Sigmoid colon (tissue), 7 donors: ENCODE data around the gene SLC48A1. TPM values are rescaled to one million over a fixed set of nuclear protein-coding genes. Genes with fewer than 3 reads are reported as not detected.

ENCODE experiments used
- DNase-seq: peaks from one replicate; pipeline ENCODE4 v3.0.0-alpha.2; 2019
- H3K27ac ChIP-seq, 4 donors: fragments of 200-600 bp; sonication (generic); one replicate each; pipeline ENCODE4 v1.5.1; 2016 to 2019; ENCODE audit warnings: mild to moderate bottlenecking in 1 of 4
- H3K27me3 ChIP-seq, 3 donors: fragments of 200-600 bp; sonication (generic); one replicate each; pipeline ENCODE4 v1.5.1; 2019; ENCODE audit warnings: mild to moderate bottlenecking in 1 of 3
- H3K36me3 ChIP-seq, 4 donors: fragments of 200-600 bp; sonication (generic); one replicate each; pipeline ENCODE4 v1.5.1; 2016 to 2019
- H3K4me1 ChIP-seq, 4 donors: fragments of 200-600 bp; sonication (generic); one replicate each; pipeline ENCODE4 v1.5.1; 2017 to 2019
- H3K4me3 ChIP-seq, 4 donors: fragments of 200-600 bp; sonication (generic); one replicate each; pipeline ENCODE4 v1.5.1; 2017 to 2019; ENCODE audit warnings: mild to moderate bottlenecking in 2 of 4, moderate library complexity in 1 of 4
- H3K9me3 ChIP-seq, 4 donors: fragments of 200-600 bp in 3 of 4; sonication (generic) in 3 of 4; one replicate each; pipeline versions ENCODE4 v1.5.1 to v1.6.1; 2013 to 2019
- EP300 ChIP-seq, 4 donors: sonication (generic); formaldehyde crosslinking; IDR thresholded peaks; one replicate each; pipeline ENCODE4 v1.6.1; 2017; ENCODE audit warnings: antibody characterized with exemption in 4 of 4
- POLR2A ChIP-seq, 2 donors: fragments of 450-650 bp; IDR thresholded peaks; one replicate each; pipeline ENCODE4 v1.6.1; 2016; ENCODE audit warnings: antibody characterized with exemption in 2 of 2, mild to moderate bottlenecking in 2 of 2, moderate library complexity in 2 of 2
- POLR2AphosphoS5 ChIP-seq, 4 donors: sonication (generic); formaldehyde crosslinking; IDR thresholded peaks; one replicate each; pipeline ENCODE4 v1.6.1; 2017; ENCODE audit warnings: antibody characterized with exemption in 4 of 4
- WGBS, 2 donors: extraction: QIAGEN DNeasy Blood & Tissue Kit; methylation state at CpG; one replicate each; pipeline ENCODE4 v1.1.7; 2013; 5-methylcytosine and 5-hydroxymethylcytosine counted together
- intact Hi-C: fragments of 100-400 bp; cut with DNase I; formaldehyde crosslinking; loops from one replicate; pipeline ENCODE4 v1.15.1; 2023
- polyA plus RNA-seq, 3 donors: library from polyadenylated mRNA; stranded (reverse); fragments of 200-250 nt; gene quantifications; one replicate each; pipeline ENCODE4 v1.2.3, GENCODE V29; 2013
- total RNA-seq, 4 donors: library from RNA; depleted of rRNA; stranded (reverse); fragments of >200 nt; gene quantifications; one replicate each; pipeline ENCODE4 v1.1.0, GENCODE V29; 2016
- TF ChIP-seq, protein P1 (sequence below), 4 experiments: fragments of 450-650 bp in 3 of 4; fragments of 200-600 bp in 1 of 4; IDR thresholded peaks; one replicate each; pipeline ENCODE4 v1.5.1; 2016 to 2019; ENCODE audit warnings: antibody characterized with exemption in 4 of 4, mild to moderate bottlenecking in 3 of 4, moderate library complexity in 2 of 4
- donor health status: healthy with polysubstance abuse.
- donor health status: Bipolar disorder and iron deficiency.
- donor health status: healthy.

The SLC48A1 gene
- total and polyA plus RNA-seq, 7 donors, result 6.9 to 46.6 (median 30.3) TPM

DNA sequence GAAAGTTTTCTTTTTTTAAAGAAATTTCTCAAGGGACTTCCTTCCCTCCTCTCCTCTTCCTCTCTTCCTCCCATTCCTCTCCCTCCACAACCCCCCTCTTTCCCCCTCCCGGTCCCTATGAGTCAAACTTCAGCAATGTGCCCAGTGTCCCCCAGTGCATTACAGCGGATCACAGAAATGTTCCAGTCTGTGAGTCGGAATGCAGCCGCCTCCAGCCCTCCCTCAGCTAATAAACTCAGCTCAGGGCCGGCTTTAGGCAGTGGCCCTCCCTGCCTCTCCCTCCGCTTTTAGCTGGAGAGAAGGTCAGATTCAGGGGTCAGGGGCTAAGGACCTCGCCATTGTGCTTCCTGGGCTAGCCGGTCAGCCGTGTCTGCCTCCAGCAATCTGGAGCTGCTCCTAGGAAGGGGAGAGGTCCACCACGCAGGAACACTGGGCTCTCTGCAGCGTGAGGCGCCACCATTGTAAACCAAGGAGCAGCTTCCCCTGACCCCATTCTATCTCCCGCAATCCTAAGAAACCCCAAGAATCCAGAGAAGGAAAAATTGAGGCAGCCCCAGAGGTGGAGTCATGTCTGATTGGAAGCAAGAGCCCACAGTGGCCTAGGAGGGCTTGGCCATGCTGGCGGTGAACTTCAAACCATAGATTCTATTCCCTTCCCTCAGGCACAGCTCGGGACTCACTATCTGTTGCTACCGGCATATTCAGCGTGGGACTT lies 47.8 kb downstream of the SLC48A1 start:
- Histone ChIP-seq H3K27me3 (no peaks in the 10 kb centered on the region), H3K27ac (peak overlapping the region; percentile 98 to 99 (median 99)), H3K4me1 (peaks cover 2 to 87% (median 82%) of the 10 kb centered on the region in 4 donors), H3K4me3 (peak overlapping the region; percentile 64 to 84 (median 81)), H3K36me3 (no peaks in the 10 kb centered on the region), H3K9me3 (no peaks in the 10 kb centered on the region)
- 41 to 59% methylated on average over 17 of the region's 17 CpGs for WGBS, 2 donors
- intact Hi-C loops, result loop anchor here (10.0 kb wide), 1 partner anchor 736 kb away; no protein-coding TSS in a partner anchor
- DNase-seq, result peak; percentile 97
- TF ChIP-seq, protein P1, sequence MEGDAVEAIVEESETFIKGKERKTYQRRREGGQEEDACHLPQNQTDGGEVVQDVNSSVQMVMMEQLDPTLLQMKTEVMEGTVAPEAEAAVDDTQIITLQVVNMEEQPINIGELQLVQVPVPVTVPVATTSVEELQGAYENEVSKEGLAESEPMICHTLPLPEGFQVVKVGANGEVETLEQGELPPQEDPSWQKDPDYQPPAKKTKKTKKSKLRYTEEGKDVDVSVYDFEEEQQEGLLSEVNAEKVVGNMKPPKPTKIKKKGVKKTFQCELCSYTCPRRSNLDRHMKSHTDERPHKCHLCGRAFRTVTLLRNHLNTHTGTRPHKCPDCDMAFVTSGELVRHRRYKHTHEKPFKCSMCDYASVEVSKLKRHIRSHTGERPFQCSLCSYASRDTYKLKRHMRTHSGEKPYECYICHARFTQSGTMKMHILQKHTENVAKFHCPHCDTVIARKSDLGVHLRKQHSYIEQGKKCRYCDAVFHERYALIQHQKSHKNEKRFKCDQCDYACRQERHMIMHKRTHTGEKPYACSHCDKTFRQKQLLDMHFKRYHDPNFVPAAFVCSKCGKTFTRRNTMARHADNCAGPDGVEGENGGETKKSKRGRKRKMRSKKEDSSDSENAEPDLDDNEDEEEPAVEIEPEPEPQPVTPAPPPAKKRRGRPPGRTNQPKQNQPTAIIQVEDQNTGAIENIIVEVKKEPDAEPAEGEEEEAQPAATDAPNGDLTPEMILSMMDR (IDR thresholded peaks at IDR 0.05), result no peak
- TF ChIP-seq POLR2AphosphoS5 (IDR thresholded peaks at IDR 0.05) (peak; percentile 73 to 86 (median 82)), POLR2A (IDR thresholded peaks at IDR 0.05) (peak; percentile 35 to 54), EP300 (IDR thresholded peaks at IDR 0.05) (peak in 2 of 4 donors; percentile 4 to 26)

DNA sequence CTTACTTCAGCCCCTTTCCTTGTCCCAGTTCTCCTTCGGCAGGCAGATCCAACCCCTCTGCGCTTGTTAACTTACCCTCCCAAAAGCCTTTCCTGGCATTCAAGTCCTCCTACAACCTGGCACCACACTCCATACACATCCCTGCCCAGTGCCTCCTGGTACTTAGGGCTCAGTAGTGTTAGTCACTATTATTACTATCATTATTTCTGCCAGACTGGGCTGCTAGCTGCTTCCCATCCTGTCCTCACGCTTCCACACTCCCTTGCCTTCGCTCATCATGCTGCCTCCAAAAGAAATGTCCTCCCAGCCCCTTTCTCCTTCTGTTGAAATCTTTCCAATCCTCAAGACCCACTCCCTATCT lies 48.3 kb downstream of the SLC48A1 start:
- intact Hi-C loops, result loop anchor here (10.0 kb wide), 1 partner anchor 737 kb away; no protein-coding TSS in a partner anchor
- Histone ChIP-seq H3K27me3 (no peaks in the 10 kb centered on the region), H3K4me3 (peak overlapping the region in 2 of 4 donors; percentile 80 to 82), H3K36me3 (no peaks in the 10 kb centered on the region), H3K27ac (peak overlapping the region; percentile 98 to 99 (median 99)), H3K9me3 (no peaks in the 10 kb centered on the region), H3K4me1 (peaks cover 2 to 87% (median 82%) of the 10 kb centered on the region in 4 donors)
- no peak for DNase-seq
- TF ChIP-seq, protein P1 (IDR thresholded peaks at IDR 0.05), result no peak
- TF ChIP-seq EP300 (IDR thresholded peaks at IDR 0.05), result no peak
- TF ChIP-seq POLR2AphosphoS5 (IDR thresholded peaks at IDR 0.05), result no peak
- no peak for TF ChIP-seq POLR2A (IDR thresholded peaks at IDR 0.05)
- WGBS, 2 donors, result 93 to 94% methylated on average over 4 of the region's 4 CpGs

DNA sequence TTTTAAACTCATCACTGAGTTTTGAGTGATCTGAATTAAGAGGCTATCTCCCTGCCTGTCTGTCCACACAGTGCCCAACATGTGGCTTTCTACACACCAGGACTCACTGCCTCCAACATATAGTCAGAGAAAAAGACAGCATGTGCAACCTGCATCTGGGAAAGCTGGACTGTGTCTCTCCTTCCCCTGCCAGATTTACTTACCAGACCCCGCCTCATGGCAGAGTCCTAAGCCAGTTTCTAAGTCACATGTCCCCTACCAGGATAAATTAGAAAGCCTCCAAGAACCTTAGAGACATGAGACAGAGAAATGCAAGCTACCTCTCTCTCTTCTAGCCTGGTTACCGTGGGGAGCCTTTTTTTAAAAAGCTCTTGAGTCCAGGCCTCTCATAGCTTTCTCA lies 49.4 kb downstream of the SLC48A1 start:
- H3K36me3 ChIP-seq, result no peaks in the 10 kb centered on the region
- no peaks in the 10 kb centered on the region for H3K9me3 ChIP-seq
- 48 to 80% methylated on average over 2 of the region's 2 CpGs for WGBS, 2 donors
- no peak overlapping the region for H3K4me3 ChIP-seq
- peak overlapping the region; percentile 98 to 99 (median 99) for H3K27ac ChIP-seq
- TF ChIP-seq POLR2AphosphoS5 (IDR thresholded peaks at IDR 0.05) (no peak), POLR2A (IDR thresholded peaks at IDR 0.05) (no peak)
- TF ChIP-seq, protein P1 (IDR thresholded peaks at IDR 0.05), result no peak
- intact Hi-C loops, result loop anchor here (10.0 kb wide), 1 partner anchor 738 kb away; no protein-coding TSS in a partner anchor
- H3K27me3 ChIP-seq, result no peaks in the 10 kb centered on the region
- peaks cover 2 to 84% (median 80%) of the 10 kb centered on the region in 4 donors for H3K4me1 ChIP-seq
- DNase-seq, result peak; percentile 76

DNA sequence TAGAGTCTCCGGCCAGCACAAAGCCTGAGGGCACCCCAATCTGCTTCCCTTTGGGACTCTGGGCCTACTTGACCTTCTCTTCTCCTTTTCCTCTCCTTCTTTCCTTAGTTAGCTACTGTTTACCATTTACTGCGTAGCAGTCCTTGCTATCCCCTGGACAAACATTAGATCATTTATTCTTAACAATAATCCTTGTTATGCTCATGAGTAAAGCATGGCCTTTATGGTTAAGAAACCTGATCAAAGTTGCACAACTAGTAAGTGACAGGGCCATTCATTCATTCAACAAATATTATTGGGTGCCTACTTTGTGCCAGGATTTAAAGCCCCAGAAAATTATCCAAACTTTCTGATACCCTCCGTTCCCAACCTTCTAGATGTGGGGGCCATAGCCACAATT lies 49.8 kb downstream of the SLC48A1 start:
- intact Hi-C loops, result loop anchor here (10.0 kb wide), 1 partner anchor 738 kb away; no protein-coding TSS in a partner anchor

More for the DNA sequence above, 49.8 kb downstream of the SLC48A1 start:
- no peak for TF ChIP-seq POLR2AphosphoS5 (IDR thresholded peaks at IDR 0.05)
- TF ChIP-seq, protein P1 (IDR thresholded peaks at IDR 0.05), result no peak
- TF ChIP-seq EP300 (IDR thresholded peaks at IDR 0.05), result no peak
- 86 to 93% methylated on average over 3 of the region's 3 CpGs for WGBS, 2 donors
- no peaks in the 10 kb centered on the region for H3K36me3 ChIP-seq
- no peaks in the 10 kb centered on the region for H3K9me3 ChIP-seq
- no peak overlapping the region for H3K4me3 ChIP-seq
- H3K27ac ChIP-seq, result peak overlapping the region; percentile 98 to 99 (median 99)
- H3K27me3 ChIP-seq, result no peaks in the 10 kb centered on the region
- no peak for DNase-seq
- peaks cover 2 to 84% (median 80%) of the 10 kb centered on the region in 4 donors for H3K4me1 ChIP-seq
